DND-41 (cell line): ENCODE measurements around the gene SEBOX.

Source experiments
- ATAC-seq: fragments of 200-7000 bp; cut with Tn5 transposase; 3 replicates; pipeline ENCODE4 v1.9.1; 2021; ENCODE audit warnings: low read depth; ENCODE audit not compliant: insufficient read depth
- DNase-seq: peaks from one replicate; pipeline ENCODE4 v3.0.0-alpha.2; 2020
- H2AFZ ChIP-seq: 2 replicates; pipeline ENCODE4 v1.6.0; 2012; ENCODE audit warnings: low read depth, low read length
- H3K27ac ChIP-seq: 2 replicates; pipeline ENCODE4 v1.5.1; 2012; ENCODE audit warnings: low read length, inconsistent platforms
- H3K27me3 ChIP-seq: fragments of 200-600 bp; sonication (generic); 2 replicates; pipeline ENCODE4 v1.6.0; 2012; ENCODE audit warnings: low read length, mild to moderate bottlenecking, inconsistent platforms; ENCODE audit not compliant: insufficient read depth, poor library complexity
- H3K36me3 ChIP-seq: 2 replicates; pipeline ENCODE4 v1.5.1; 2012; ENCODE audit warnings: low read length, inconsistent platforms; ENCODE audit not compliant: insufficient read depth
- H3K4me1 ChIP-seq: 2 replicates; pipeline ENCODE4 v1.5.1; 2012; ENCODE audit warnings: mild to moderate bottlenecking, low read length; ENCODE audit not compliant: insufficient read depth
- H3K4me2 ChIP-seq: 2 replicates; pipeline ENCODE4 v1.6.0; 2012; ENCODE audit warnings: mild to moderate bottlenecking, moderate library complexity, low read length, inconsistent platforms; ENCODE audit not compliant: insufficient read depth
- H3K4me3 ChIP-seq, 2 experiments: fragments of 200-600 bp in 1 of 2; shearing (Covaris generic) in 1 of 2; 2 replicates each; pipeline ENCODE4 v1.5.1; 2012 to 2016; ENCODE audit warnings: inconsistent platforms in 2 of 2, low read length in 2 of 2, mild to moderate bottlenecking in 2 of 2, low read depth in 1 of 2, moderate library complexity in 1 of 2
- H3K79me2 ChIP-seq: 2 replicates; pipeline ENCODE4 v1.6.0; 2012; ENCODE audit warnings: low read length, inconsistent platforms; ENCODE audit not compliant: insufficient read depth
- H3K9ac ChIP-seq: 2 replicates; pipeline ENCODE4 v1.6.0; 2012; ENCODE audit warnings: low read depth, mild to moderate bottlenecking, inconsistent platforms, low read length, moderate library complexity
- H3K9me3 ChIP-seq: 2 replicates; pipeline ENCODE4 v1.5.1; 2012; ENCODE audit warnings: low read length, moderate library complexity, mild to moderate bottlenecking, inconsistent platforms; ENCODE audit not compliant: insufficient read depth, severe bottlenecking
- H4K20me1 ChIP-seq: 2 replicates; pipeline ENCODE4 v1.6.0; 2012; ENCODE audit warnings: low read length; ENCODE audit not compliant: insufficient read depth
- EZH2 ChIP-seq: IDR thresholded peaks from 3 replicates; pipeline ENCODE4 v1.6.1; 2012; ENCODE audit warnings: borderline replicate concordance, low read depth, mild to moderate bottlenecking, moderate library complexity, low read length, inconsistent platforms; ENCODE audit not compliant: severe bottlenecking
- TF ChIP-seq, protein P1 (sequence below): IDR thresholded peaks from 2 replicates; pipeline ENCODE4 v1.5.1; 2012; ENCODE audit warnings: borderline replicate concordance, low read length, moderate library complexity, mild to moderate bottlenecking; ENCODE audit not compliant: poor library complexity, severe bottlenecking; ENCODE audit errors: extremely low read depth

SEBOX gene

GRCh38 chr17:28327709-28328108 is 37.3 kb downstream of the SEBOX start:
- DNase-seq (no peak), ATAC-seq (no peak)
- Histone ChIP-seq H2AFZ (no peak overlapping the region), H3K9me3 (no peaks in the 10 kb centered on the region), H3K4me3 (no peak overlapping the region), H3K4me1 (peaks cover 2% of the 10 kb centered on the region; the same call in 1 of the 2 replicates), H4K20me1 (peaks cover 29% of the 10 kb centered on the region; the same call in 1 of the 2 replicates), H3K4me2 (no peak overlapping the region), H3K27me3 (no peaks in the 10 kb centered on the region), H3K27ac (no peak overlapping the region), H3K79me2 (peaks cover 48% of the 10 kb centered on the region), H3K36me3 (peaks cover 63% of the 10 kb centered on the region), H3K9ac (no peak overlapping the region)
- TF ChIP-seq, protein P1, sequence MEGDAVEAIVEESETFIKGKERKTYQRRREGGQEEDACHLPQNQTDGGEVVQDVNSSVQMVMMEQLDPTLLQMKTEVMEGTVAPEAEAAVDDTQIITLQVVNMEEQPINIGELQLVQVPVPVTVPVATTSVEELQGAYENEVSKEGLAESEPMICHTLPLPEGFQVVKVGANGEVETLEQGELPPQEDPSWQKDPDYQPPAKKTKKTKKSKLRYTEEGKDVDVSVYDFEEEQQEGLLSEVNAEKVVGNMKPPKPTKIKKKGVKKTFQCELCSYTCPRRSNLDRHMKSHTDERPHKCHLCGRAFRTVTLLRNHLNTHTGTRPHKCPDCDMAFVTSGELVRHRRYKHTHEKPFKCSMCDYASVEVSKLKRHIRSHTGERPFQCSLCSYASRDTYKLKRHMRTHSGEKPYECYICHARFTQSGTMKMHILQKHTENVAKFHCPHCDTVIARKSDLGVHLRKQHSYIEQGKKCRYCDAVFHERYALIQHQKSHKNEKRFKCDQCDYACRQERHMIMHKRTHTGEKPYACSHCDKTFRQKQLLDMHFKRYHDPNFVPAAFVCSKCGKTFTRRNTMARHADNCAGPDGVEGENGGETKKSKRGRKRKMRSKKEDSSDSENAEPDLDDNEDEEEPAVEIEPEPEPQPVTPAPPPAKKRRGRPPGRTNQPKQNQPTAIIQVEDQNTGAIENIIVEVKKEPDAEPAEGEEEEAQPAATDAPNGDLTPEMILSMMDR: no peak
- TF ChIP-seq EZH2: no peak

GRCh38 chr17:28327031-28327607 is 37.9 kb downstream of the SEBOX start:
- Histone ChIP-seq H3K27me3 (no peaks in the 10 kb centered on the region), H3K27ac (no peak overlapping the region), H3K4me3 (no peak overlapping the region), H4K20me1 (peaks cover 29% of the 10 kb centered on the region; the same call in 1 of the 2 replicates), H3K4me1 (peaks cover 6% of the 10 kb centered on the region; the same call in 1 of the 2 replicates), H3K36me3 (peaks cover 68% of the 10 kb centered on the region), H3K9me3 (no peaks in the 10 kb centered on the region), H3K9ac (no peak overlapping the region), H3K4me2 (no peak overlapping the region), H2AFZ (no peak overlapping the region), H3K79me2 (peaks cover 53% of the 10 kb centered on the region)
- TF ChIP-seq, protein P1: no peak
- no peak for TF ChIP-seq EZH2
- ATAC-seq (no peak), DNase-seq (no peak)

DNA sequence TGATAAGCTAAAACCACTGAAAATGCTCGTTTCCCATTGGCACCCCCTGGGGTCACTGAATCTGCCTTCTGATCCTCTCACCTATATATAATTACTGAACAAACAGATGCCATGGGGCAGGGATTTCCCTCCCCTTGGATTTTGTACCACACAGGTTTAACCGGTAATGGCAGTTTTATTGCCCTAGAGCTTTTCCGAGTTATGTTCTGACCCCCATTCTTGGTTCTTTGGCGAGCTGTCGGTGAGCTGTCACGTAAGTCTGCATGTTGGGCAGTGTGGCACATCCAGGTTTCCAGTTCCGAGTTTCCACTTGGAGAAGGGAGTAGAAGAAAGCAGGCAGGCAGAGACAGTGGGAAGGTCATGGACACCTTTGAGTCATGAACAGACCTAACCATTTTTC is 38.9 kb downstream of the SEBOX start:
- Histone ChIP-seq H3K27me3 (no peaks in the 10 kb centered on the region), H3K9ac (no peak overlapping the region), H3K27ac (no peak overlapping the region), H3K4me2 (no peak overlapping the region), H3K9me3 (no peaks in the 10 kb centered on the region), H3K79me2 (peaks cover 61% of the 10 kb centered on the region), H3K36me3 (peaks cover 67% of the 10 kb centered on the region), H2AFZ (no peak overlapping the region), H4K20me1 (peaks cover 36% of the 10 kb centered on the region; the same call in 1 of the 2 replicates), H3K4me3 (no peak overlapping the region), H3K4me1 (peaks cover 15% of the 10 kb centered on the region)
- DNase-seq: no peak
- TF ChIP-seq, protein P1: no peak
- TF ChIP-seq EZH2: no peak
- no peak for ATAC-seq

GRCh38 chr17:28325211-28325610 is 39.8 kb downstream of the SEBOX start:
- Histone ChIP-seq H3K9ac (no peak overlapping the region), H3K36me3 (peaks cover 67% of the 10 kb centered on the region), H3K79me2 (peaks cover 70% of the 10 kb centered on the region), H3K4me1 (peaks cover 24% of the 10 kb centered on the region), H3K4me2 (no peak overlapping the region), H3K27ac (no peak overlapping the region), H3K27me3 (no peaks in the 10 kb centered on the region), H3K4me3 (no peak overlapping the region), H3K9me3 (no peaks in the 10 kb centered on the region), H4K20me1 (peaks cover 44% of the 10 kb centered on the region; the same call in 1 of the 2 replicates), H2AFZ (no peak overlapping the region)
- no peak for ATAC-seq
- DNase-seq: no peak
- TF ChIP-seq, protein P1: no peak
- no peak for TF ChIP-seq EZH2
